HG03108 (cell line): Measurements from ENCODE around the gene ITGB2.

Source experiments
- ATAC-seq: cut with Tn5 transposase; IDR thresholded peaks from one replicate; pipeline ENCODE4 v1.9.1; 2021; ENCODE audit warnings: moderate library complexity; ENCODE audit not compliant: unreplicated experiment

The ITGB2 gene

GRCh38 chr21:44850905-44851657, 69.6 kb downstream of the ITGB2 start:
- ATAC-seq = no peak

- no peak for ATAC-seq
These were observed 70.4 kb downstream of the ITGB2 start for GRCh38 chr21:44850208-44850800.

GRCh38 chr21:44849616-44850130, 71.0 kb downstream of the ITGB2 start:
- ATAC-seq = no peak

GRCh38 chr21:44848821-44849521, 71.7 kb downstream of the ITGB2 start:
- ATAC-seq = no peak

- ATAC-seq = no peak
These were observed 73.2 kb downstream of the ITGB2 start for GRCh38 chr21:44847261-44848056.

- no peak for ATAC-seq
These were observed 74.0 kb downstream of the ITGB2 start for GRCh38 chr21:44846485-44847260.

- no peak for ATAC-seq
These were observed 74.5 kb downstream of the ITGB2 start for GRCh38 chr21:44846224-44846484.

- peak; percentile 60 for ATAC-seq
These were observed 75.1 kb downstream of the ITGB2 start for GRCh38 chr21:44845418-44846223.

GRCh38 chr21:44844256-44844655, 76.4 kb downstream of the ITGB2 start:
- no peak for ATAC-seq

- ATAC-seq = no peak
These were observed 77.8 kb downstream of the ITGB2 start for GRCh38 chr21:44842721-44843445.

- no peak for ATAC-seq
These were observed 78.6 kb downstream of the ITGB2 start for GRCh38 chr21:44842087-44842486.

- ATAC-seq = no peak
These were observed 79.9 kb downstream of the ITGB2 start for GRCh38 chr21:44840771-44841170.

GRCh38 chr21:44838951-44839350, 81.7 kb downstream of the ITGB2 start:
- ATAC-seq = no peak

GRCh38 chr21:44838039-44838895, 82.4 kb downstream of the ITGB2 start:
- ATAC-seq = no peak

- ATAC-seq = no peak
These were observed 83.2 kb downstream of the ITGB2 start for GRCh38 chr21:44837537-44837936.

GRCh38 chr21:44836666-44837471, 83.8 kb downstream of the ITGB2 start:
- no peak for ATAC-seq

- no peak for ATAC-seq
These were observed 84.4 kb downstream of the ITGB2 start for GRCh38 chr21:44836349-44836665.
